GM19043 (cell line): ENCODE results near the gene PTS.
A peak's percentile ranks its signal among the peaks of the same experiment; 100 is the strongest.

Experiments used
- ATAC-seq: cut with Tn5 transposase; IDR thresholded peaks from one replicate; pipeline ENCODE4 v1.9.1; 2021; ENCODE audit warnings: low read depth; ENCODE audit not compliant: unreplicated experiment

PTS gene

GRCh38 chr11:112253605-112254242 is 27.5 kb downstream of the PTS start:
- ATAC-seq = no peak

GRCh38 chr11:112255067-112255720 is 29.0 kb downstream of the PTS start:
- ATAC-seq = no peak

GRCh38 chr11:112260490-112260889 is 34.3 kb downstream of the PTS start, which contains the start of gene PLET1:
TSS of gene PLET1 (minus strand) at chr11:112260860. CDS start at chr11:112260589, 271 bp downstream.
- no peak for ATAC-seq

- no peak for ATAC-seq
Measured at GRCh38 chr11:112265659-112266409, 39.6 kb downstream of the PTS start.

GRCh38 chr11:112266410-112266778 is 40.2 kb downstream of the PTS start:
- ATAC-seq = no peak

GRCh38 chr11:112267188-112267591 is 41.0 kb downstream of the PTS start:
- no peak for ATAC-seq

- ATAC-seq = no peak
Measured at GRCh38 chr11:112268406-112268805, 42.2 kb downstream of the PTS start.

- no peak for ATAC-seq
Measured at GRCh38 chr11:112269139-112269538, 42.9 kb downstream of the PTS start.

GRCh38 chr11:112270551-112271180 is 44.4 kb downstream of the PTS start:
- no peak for ATAC-seq

GRCh38 chr11:112271242-112271641 is 45.0 kb downstream of the PTS start:
- ATAC-seq = no peak

- no peak for ATAC-seq
Measured at GRCh38 chr11:112273066-112273465, 46.8 kb downstream of the PTS start.

- no peak for ATAC-seq
Measured at GRCh38 chr11:112274007-112274783, 48.0 kb downstream of the PTS start.

- ATAC-seq = no peak
Measured at GRCh38 chr11:112277029-112277428, 50.8 kb downstream of the PTS start.

GRCh38 chr11:112277941-112278340 is 51.7 kb downstream of the PTS start:
- no peak for ATAC-seq

- no peak for ATAC-seq
Measured at GRCh38 chr11:112278803-112279202, 52.6 kb downstream of the PTS start.

- ATAC-seq = peak; percentile 56
Measured at GRCh38 chr11:112279901-112280267, 53.7 kb downstream of the PTS start.

GRCh38 chr11:112280268-112281126 is 54.3 kb downstream of the PTS start:
- peak; percentile 79 for ATAC-seq

- ATAC-seq = no peak
Measured at GRCh38 chr11:112281726-112282125, 55.5 kb downstream of the PTS start.
